GM10248 (cell line): ENCODE measurements around the gene NDUFS1.
"Not testable (repeated sequence)": the region's sequence is repeated elsewhere in the genome, so short reads cannot be mapped to it uniquely, and the experiment has no call there.

ENCODE experiments used
- CTCF ChIA-PET: fragments of 300-600 bp; sonication (Branson Sonifier 250); formaldehyde crosslinking; extraction: SDS; loops from one replicate; lab custom pipeline; 2021; ENCODE audit warnings: antibody characterized with exemption; lab: Yijun Ruan, JAX
- POLR2A ChIA-PET: fragments of 350-650 bp; sonication (Branson Sonifier 250); formaldehyde crosslinking; extraction: SDS; loops from one replicate; lab custom pipeline; 2020; ENCODE audit warnings: antibody characterized with exemption; lab: Yijun Ruan, JAX
- DNase-seq: peaks from one replicate; pipeline ENCODE4 v3.0.0; 2012; ENCODE audit errors: extremely low spot score
- TF ChIP-seq, protein P1 (sequence below): IDR thresholded peaks from 2 replicates; pipeline ENCODE4 v1.5.1; 2012; ENCODE audit warnings: mild to moderate bottlenecking, low read depth; ENCODE audit errors: extremely low read depth, missing control alignments, control extremely low read depth

The NDUFS1 gene

DNA sequence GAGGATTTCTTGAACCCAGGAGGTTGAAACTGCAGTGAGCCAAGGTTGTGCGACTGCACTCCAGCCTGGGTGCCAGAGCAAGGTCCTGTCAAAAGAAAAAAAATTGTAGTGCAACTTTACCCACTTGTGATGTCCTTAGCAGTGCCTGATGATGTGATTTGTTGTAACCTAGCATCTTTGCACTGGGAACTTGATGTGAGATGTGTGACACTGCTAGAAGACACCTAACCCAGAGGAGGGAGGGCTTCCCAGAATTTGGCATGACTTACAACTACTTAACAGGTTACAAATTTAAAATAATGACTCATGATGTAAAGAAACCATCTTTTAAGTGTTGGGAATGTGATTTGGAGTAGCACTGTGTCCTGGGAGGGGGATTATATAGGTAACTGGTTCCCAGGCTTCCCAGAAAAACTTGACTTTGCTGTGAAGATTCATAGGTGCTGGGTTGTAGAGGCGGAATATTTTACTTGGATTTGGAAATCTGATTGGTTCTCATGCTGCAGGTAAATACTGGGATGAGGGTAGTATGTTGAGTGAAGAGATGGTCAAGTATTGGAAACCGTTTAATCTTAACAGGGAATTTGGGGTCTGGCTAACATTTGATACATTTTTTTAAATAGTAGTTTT lies 4.1 kb upstream of the NDUFS1 start:
- ChIA-PET CTCF (interaction anchor here (0.7 to 1.2 kb wide), 4 partner anchors 9 to 113 kb away, joined by 3 to 5 read pairs (median 4); no protein-coding TSS in a partner anchor), POLR2A (no interaction called here)
- no peak for DNase-seq
- TF ChIP-seq, protein P1, sequence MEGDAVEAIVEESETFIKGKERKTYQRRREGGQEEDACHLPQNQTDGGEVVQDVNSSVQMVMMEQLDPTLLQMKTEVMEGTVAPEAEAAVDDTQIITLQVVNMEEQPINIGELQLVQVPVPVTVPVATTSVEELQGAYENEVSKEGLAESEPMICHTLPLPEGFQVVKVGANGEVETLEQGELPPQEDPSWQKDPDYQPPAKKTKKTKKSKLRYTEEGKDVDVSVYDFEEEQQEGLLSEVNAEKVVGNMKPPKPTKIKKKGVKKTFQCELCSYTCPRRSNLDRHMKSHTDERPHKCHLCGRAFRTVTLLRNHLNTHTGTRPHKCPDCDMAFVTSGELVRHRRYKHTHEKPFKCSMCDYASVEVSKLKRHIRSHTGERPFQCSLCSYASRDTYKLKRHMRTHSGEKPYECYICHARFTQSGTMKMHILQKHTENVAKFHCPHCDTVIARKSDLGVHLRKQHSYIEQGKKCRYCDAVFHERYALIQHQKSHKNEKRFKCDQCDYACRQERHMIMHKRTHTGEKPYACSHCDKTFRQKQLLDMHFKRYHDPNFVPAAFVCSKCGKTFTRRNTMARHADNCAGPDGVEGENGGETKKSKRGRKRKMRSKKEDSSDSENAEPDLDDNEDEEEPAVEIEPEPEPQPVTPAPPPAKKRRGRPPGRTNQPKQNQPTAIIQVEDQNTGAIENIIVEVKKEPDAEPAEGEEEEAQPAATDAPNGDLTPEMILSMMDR: no peak

DNA sequence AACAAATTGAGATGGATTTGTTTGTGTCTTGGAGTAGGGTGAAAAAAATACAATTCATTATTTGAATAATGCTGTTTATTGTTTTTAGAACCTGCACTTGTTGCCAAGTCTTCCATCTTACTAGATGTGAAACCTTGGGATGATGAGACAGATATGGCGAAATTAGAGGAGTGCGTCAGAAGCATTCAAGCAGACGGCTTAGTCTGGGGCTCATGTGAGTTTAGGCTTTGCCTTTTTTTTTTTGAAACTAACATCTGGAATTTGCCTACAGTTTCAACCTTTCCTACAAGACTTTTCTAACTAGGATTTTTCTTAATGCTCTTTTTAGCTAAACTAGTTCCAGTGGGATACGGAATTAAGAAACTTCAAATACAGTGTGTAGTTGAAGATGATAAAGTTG lies 3.2 kb upstream of the NDUFS1 start:
- POLR2A ChIA-PET, DNase-seq, CTCF ChIA-PET: not testable (repeated sequence)

DNA sequence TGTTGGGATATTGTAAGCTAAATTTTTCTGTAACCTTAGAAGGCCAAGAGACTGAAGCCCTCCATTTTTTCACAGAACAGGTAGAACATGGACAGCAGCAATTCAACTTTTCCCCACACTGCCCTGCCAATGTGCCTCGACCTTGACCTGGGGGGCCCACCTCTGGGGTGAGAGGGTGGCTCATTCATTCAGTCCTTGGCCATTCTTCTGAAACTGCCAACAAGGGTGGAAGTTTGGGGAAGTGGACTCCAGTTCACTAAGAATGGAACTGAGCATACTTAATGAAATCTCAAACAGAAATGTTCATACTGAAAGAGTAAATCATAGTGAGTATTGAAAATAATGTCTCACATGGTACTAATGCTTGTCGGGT lies 1.5 kb upstream of the NDUFS1 start:
- CTCF ChIA-PET: interaction anchor here (1.6 kb wide), 2 partner anchors 18 to 444 kb away, joined by 3 to 5 read pairs; no protein-coding TSS in a partner anchor
- no peak for DNase-seq
- POLR2A ChIA-PET: interaction anchor here (0.6 kb wide), 1 partner anchor 391 kb away, joined by 3 read pairs; no protein-coding TSS in a partner anchor
- TF ChIP-seq, protein P1: no peak

DNA sequence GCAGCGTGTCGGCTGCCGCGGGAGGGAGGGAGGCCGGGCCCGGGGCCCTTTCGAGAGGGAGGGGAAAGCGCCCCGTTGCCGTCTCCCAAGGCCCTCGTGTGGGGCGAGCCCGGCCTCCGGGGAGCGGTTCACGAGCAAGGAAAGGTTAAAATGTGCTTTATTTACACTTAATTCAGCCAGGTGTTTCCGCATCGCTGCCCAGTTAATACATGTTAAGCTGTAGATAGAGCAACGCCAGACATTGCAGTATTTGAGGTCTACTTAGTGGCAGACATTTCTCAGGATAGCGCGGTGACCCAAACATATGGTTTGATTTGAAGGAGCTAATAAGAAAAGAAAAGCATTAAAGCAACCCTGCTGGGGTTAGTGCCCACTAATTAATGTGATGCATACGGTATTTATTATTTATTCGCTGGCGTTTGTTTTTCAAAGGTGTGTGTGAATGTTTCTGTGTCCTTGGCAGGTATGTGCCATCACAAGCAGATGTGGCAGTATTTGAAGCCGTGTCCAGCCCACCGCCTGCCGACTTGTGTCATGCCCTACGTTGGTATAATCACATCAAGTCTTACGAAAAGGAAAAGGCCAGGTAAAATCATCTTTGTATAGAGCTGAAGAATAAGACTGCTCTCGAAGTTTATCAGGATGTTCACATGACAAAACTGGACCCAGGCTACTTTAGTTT lies 1.0 kb upstream of the NDUFS1 start:
- CTCF ChIA-PET: interaction anchor here (1.4 to 1.6 kb wide), 3 partner anchors 15 to 444 kb away, joined by 3 to 5 read pairs (median 3); no protein-coding TSS in a partner anchor
- TF ChIP-seq, protein P1: no peak
- DNase-seq: peak; percentile 71
- POLR2A ChIA-PET: interaction anchor here (1.4 kb wide), 1 partner anchor 9 kb away, joined by 4 read pairs; no protein-coding TSS in a partner anchor

DNA sequence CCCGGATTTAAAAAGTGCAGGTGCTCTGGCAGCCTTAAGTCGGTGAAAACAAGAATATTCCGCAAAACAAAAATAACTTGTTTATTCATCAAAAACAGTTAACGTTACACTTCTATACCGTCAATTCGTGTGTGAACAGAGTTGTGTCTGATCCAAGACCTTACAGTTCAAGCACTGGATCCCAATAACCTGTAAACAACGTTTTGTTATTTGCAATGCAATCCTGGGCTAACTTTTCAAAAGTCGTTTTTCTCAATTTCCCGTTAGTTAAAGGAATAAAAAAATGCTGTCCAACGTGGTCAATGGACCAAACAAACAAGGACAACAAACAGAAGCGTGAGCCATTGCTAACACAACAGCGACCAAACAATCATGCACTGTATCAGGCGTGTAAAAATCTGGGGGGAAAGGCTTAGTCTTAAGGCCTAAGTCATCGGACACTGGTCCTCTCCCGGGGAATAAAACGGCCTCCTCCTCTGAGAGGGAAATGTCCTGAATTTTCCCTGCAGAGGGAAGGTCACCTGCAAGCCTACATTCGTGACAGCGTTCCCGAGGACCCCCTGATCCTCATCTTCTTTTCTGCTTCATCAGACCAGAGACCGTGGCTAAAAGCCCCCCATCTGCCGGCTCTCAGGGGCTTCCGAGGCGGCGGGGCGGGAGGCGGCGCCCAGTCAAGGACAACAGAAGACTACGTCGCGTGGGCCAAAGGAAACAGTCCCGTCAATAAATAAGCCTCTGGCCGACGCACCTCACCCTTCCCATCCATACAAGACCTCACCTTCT lies 490 bp downstream of the NDUFS1 start:
- ChIA-PET POLR2A (interaction anchor here (1.4 kb wide), 1 partner anchor 10 kb away, joined by 4 read pairs; no protein-coding TSS in a partner anchor), CTCF (interaction anchor here (1.4 kb wide), 1 partner anchor 13 kb away, joined by 3 read pairs; no protein-coding TSS in a partner anchor)
- DNase-seq: no peak
- TF ChIP-seq, protein P1: no peak

DNA sequence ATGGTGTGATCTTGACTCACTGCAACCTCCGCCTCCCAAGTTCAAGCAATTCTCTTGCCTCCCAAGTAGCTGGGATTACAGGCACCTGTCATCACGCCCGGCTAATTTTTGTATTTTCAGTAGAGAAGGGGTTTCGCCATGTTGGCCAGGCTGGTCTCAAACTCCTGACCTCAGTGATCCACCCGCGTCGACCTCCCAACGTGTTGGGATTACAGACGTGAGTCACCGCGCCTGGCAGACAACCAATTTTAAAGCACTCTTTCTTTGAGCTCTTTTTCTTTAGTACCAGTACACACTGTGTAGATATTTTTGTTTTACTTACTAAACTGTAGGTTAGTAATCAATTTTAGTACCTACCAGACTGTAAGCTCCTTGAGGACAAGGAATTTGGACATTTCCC lies 2.2 kb downstream of the NDUFS1 start:
- ChIA-PET CTCF (interaction anchor here (0.8 to 1.5 kb wide), 3 partner anchors 9 to 152 kb away, joined by 3 to 5 read pairs (median 4); no protein-coding TSS in a partner anchor), POLR2A (interaction anchor here (0.7 kb wide), 1 partner anchor 71 kb away, joined by 4 read pairs; no protein-coding TSS in a partner anchor)
- DNase-seq: not testable (repeated sequence)

DNA sequence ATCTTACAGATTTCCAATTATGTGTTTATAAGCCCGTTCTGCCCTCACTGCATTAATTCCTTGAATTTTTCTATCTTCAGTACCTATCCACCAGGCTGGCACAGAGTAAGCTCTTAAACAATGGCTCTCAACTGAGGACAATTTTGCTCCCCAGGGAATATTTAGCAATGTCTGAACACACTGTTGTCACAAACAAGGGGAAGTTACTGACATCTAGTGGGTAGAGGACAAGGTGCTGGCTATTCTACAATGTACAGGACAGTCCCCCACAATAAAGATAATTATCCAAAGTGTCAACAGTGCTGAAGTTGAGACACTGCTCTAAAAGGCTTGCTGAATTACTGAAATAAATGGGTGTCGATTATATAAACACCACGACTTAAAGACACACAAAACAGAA lies 5.0 kb downstream of the NDUFS1 start:
- no peak for DNase-seq
- POLR2A ChIA-PET: no interaction called here
- TF ChIP-seq, protein P1: peak; percentile 34
- CTCF ChIA-PET: interaction anchor here (0.6 to 1.3 kb wide), 4 partner anchors 9 to 1817 kb away, joined by 3 to 5 read pairs (median 3); no protein-coding TSS in a partner anchor
